GM12892 (cell line): ENCODE data around the gene BCAS4.

Experiments
- POLR2A ChIP-seq: IDR thresholded peaks from 2 replicates; pipeline ENCODE4 v1.6.1; 2011; ENCODE audit warnings: low read depth, low read length, control low read depth
- POLR2AphosphoS5 ChIP-seq: IDR thresholded peaks from 2 replicates; pipeline ENCODE4 v1.6.1; 2011; ENCODE audit warnings: low read depth, low read length, control low read depth
- TAF1 ChIP-seq: IDR thresholded peaks from 2 replicates; pipeline ENCODE4 v1.6.1; 2011; ENCODE audit warnings: low read depth, mild to moderate bottlenecking, control low read depth, low read length, borderline replicate concordance

DNA sequence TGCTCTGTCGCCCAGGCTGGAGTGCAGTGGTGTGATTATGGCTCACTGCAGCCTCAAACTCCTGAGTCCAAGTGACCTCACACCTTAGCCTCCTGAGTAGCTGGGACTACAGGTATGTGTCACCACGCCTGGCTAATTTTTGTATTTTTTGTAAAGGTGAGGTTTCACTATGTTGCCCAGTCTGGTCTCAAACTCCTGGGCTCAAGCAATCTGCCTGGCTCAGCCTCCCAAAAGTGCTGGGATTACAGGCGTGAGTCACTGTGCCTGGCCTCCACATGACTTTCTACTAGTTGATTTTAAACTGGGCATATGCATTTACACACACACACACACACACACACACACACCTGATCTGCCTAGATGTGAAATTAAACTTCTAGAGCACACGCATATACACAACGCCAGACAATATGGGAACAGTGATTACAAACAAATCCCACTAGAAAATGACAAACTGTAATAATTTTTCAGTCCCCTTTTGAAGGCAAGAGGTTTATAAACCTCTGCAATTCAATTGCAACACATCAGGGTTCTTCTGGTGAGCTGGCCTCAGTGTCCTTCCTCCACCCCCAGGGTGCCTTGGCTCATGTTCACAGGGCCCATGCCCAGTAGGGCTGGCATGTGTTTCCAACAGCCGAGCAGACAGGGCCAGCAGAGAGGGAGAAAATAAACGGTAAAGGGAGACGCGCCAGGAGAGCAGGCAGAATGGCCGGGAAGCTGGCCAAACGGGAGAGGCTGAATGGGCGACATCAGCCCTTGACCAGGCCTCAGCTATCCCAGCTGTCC lies 32.2 kb upstream of the BCAS4 start:
- no peak for TF ChIP-seq POLR2A
- no peak for TF ChIP-seq TAF1
- no peak for TF ChIP-seq POLR2AphosphoS5
